Measurements from ENCODE around the gene HOXA13. TPM values are rescaled to one million over a fixed set of nuclear protein-coding genes. Genes with fewer than 3 reads are reported as not detected.

Gene HOXA13
- polyA plus RNA-seq, 1 of the 3 experiments (the other 2 are of a cell fraction), result not detected

GRCh38 chr7:27207348-27207985 is 7.6 kb upstream of the HOXA13 start:
- ChIA-PET CTCF (interaction anchor here (0.6 to 8.7 kb wide), 9 partner anchors 13 to 885 kb away, joined by 3 to 81 read pairs (median 37); no protein-coding TSS in a partner anchor), POLR2A (no interaction called here)
- H4K20me1 ChIP-seq (ENCODE audit: insufficient read depth), result no peaks in the 10 kb centered on the region; the same call in 1 of the 2 replicates
- WGBS (ENCODE audit: low lambda C conversion rate), result 8% methylated on average over 7 of the region's 7 CpGs
- peaks cover 0 to 11% of the 10 kb centered on the region in 2 experiments; a peak in 1 of 4 replicates for H3K4me1 ChIP-seq (ENCODE audit: control insufficient read depth in 1 of 2, insufficient read depth in 2 of 2, low read depth in 1 of 2, low read length in 1 of 2)
- no peaks in the 10 kb centered on the region for H3K9me3 ChIP-seq
- no peak overlapping the region for H3K4me2 ChIP-seq
- no peaks in the 10 kb centered on the region for H3K79me2 ChIP-seq (ENCODE audit: insufficient read depth)
- H3K4me3 ChIP-seq (ENCODE audit: low read depth in 2 of 2, low read length in 1 of 2), result no peak overlapping the region
- no peak for DNase-seq
- H3K9ac ChIP-seq, result no peak overlapping the region
- TF ChIP-seq USF1 (IDR thresholded peaks at IDR 0.05; ENCODE audit: borderline replicate concordance, low read depth) (no peak), RAD21 (IDR thresholded peaks at IDR 0.05; ENCODE audit: low read length) (no peak), EZH2phosphoT487 (IDR thresholded peaks at IDR 0.05; ENCODE audit: borderline replicate concordance, low read depth) (no peak), EP300 (IDR thresholded peaks at IDR 0.05; ENCODE audit: borderline replicate concordance in 1 of 2, low read depth in 1 of 2, low read length in 1 of 2) (no peak), TAF1 (IDR thresholded peaks at IDR 0.05; ENCODE audit: borderline replicate concordance, low read depth, low read length) (no peak), FOSL2 (IDR thresholded peaks at IDR 0.05; ENCODE audit: borderline replicate concordance, low read depth) (no peak), FOXJ3 (CRISPR knock-in tag; IDR thresholded peaks at IDR 0.05) (no peak), ELF1 (IDR thresholded peaks at IDR 0.05) (no peak), IRF3 (IDR thresholded peaks at IDR 0.05; ENCODE audit: low read depth, low read length) (no peak), SIN3A (IDR thresholded peaks at IDR 0.05; ENCODE audit: borderline replicate concordance, low read depth, low read length) (no peak), TCF12 (IDR thresholded peaks at IDR 0.05) (no peak), CHD2 (IDR thresholded peaks at IDR 0.05; ENCODE audit: low read length, partially characterized antibody) (no peak)
- H3K27ac ChIP-seq (ENCODE audit: low read depth in 2 of 2, low read length in 1 of 2), result no peak overlapping the region
- H3F3A ChIP-seq (replicated peaks; ENCODE audit: insufficient read depth), result no peaks in the 10 kb centered on the region
- H2AFZ ChIP-seq (ENCODE audit: low read depth), result no peak overlapping the region
- H3K9me2 ChIP-seq, result no peaks in the 10 kb centered on the region
- no peaks in the 10 kb centered on the region for H3K36me3 ChIP-seq (replicated peaks in 1 of 2; ENCODE audit: control insufficient read depth in 1 of 2, insufficient read depth in 2 of 2, low read length in 1 of 2)
- H3K27me3 ChIP-seq (ENCODE audit: insufficient read depth), result peaks cover 97% of the 10 kb centered on the region

GRCh38 chr7:27205325-27206280 is 5.7 kb upstream of the HOXA13 start:
- H3K9me2 ChIP-seq, result no peaks in the 10 kb centered on the region
- peak overlapping the region; percentile 38; the same call in 1 of the 2 replicates for H3K4me2 ChIP-seq
- peaks cover 6% of the 10 kb centered on the region; the same call in 1 of the 2 replicates for H4K20me1 ChIP-seq (ENCODE audit: insufficient read depth)
- H3K36me3 ChIP-seq (replicated peaks in 1 of 2; ENCODE audit: control insufficient read depth in 1 of 2, insufficient read depth in 2 of 2, low read length in 1 of 2), result no peaks in the 10 kb centered on the region
- H3K27me3 ChIP-seq (ENCODE audit: insufficient read depth), result peaks cover 97% of the 10 kb centered on the region
- no peaks in the 10 kb centered on the region for H3K79me2 ChIP-seq (ENCODE audit: insufficient read depth)
- H3K4me3 ChIP-seq (ENCODE audit: low read depth in 2 of 2, low read length in 1 of 2), result no peak overlapping the region
- H3K4me1 ChIP-seq (ENCODE audit: control insufficient read depth in 1 of 2, insufficient read depth in 2 of 2, low read depth in 1 of 2, low read length in 1 of 2), result peaks cover 0 to 9% of the 10 kb centered on the region in 2 experiments; a peak in 1 of 4 replicates
- no peak overlapping the region for H2AFZ ChIP-seq (ENCODE audit: low read depth)
- CTCF ChIA-PET, result interaction anchor here (1.1 to 7.9 kb wide), 8 partner anchors 10 to 891 kb away, joined by 3 to 81 read pairs (median 12); no protein-coding TSS in a partner anchor
- no peak overlapping the region for H3K9ac ChIP-seq
- 19% methylated on average over 51 of the region's 52 CpGs for WGBS (ENCODE audit: low lambda C conversion rate)
- H3F3A ChIP-seq (replicated peaks; ENCODE audit: insufficient read depth), result no peaks in the 10 kb centered on the region
- peak; percentile 93; the same call in 1 of the 2 replicates for TF ChIP-seq EZH2phosphoT487 (IDR thresholded peaks at IDR 0.05; ENCODE audit: borderline replicate concordance, low read depth)
- no peak for TF ChIP-seq EP300 (IDR thresholded peaks at IDR 0.05; ENCODE audit: borderline replicate concordance in 1 of 2, low read depth in 1 of 2, low read length in 1 of 2)
- POLR2A ChIA-PET, result no interaction called here
- no peak for DNase-seq
- no peaks in the 10 kb centered on the region for H3K9me3 ChIP-seq
- no peak overlapping the region for H3K27ac ChIP-seq (ENCODE audit: low read depth in 2 of 2, low read length in 1 of 2)

Data from SK-N-SH (cell line).